ENCODE measurements around the gene PXDN. TPM values are rescaled to one million over a fixed set of nuclear protein-coding genes. Genes with fewer than 3 reads are reported as not detected.

PXDN gene
- total and polyA plus RNA-seq, 9 of the 15 experiments (the other 6 are each of a cell fraction or from before 2014, with no cell fraction given) = 0.49 TPM; not detected in 8

- H3K27ac ChIP-seq (ENCODE audit: extremely low read depth, low read depth, low read length) = no peak overlapping the region
- no TSS peak for BruUV-seq (replicated peaks)
- FAIRE-seq (no peak), ATAC-seq (no peak), DNase-seq (ENCODE audit: extremely low read depth in 1 of 4, low spot score in 3 of 4) (no peak)
- intact Hi-C loops (cut with micrococcal nuclease) (no loop called here), in situ Hi-C loops (cut with MboI) (no loop called here)
- H3K4me1 ChIP-seq (replicated peaks in 1 of 2; ENCODE audit: control insufficient read depth in 2 of 2, insufficient read depth in 2 of 2, low read length in 2 of 2) = no peaks in the 10 kb centered on the region
- ChIA-PET POLR2A (no interaction called here), CTCF (ENCODE audit: low intra/inter-chr PET ratio) (no interaction called here)
- H4K20me1 ChIP-seq (replicated peaks; ENCODE audit: control insufficient read depth, insufficient read depth, low read length) = no peaks in the 10 kb centered on the region
- TF ChIP-seq CHD4 (IDR thresholded peaks at IDR 0.05; ENCODE audit: insufficient read depth, insufficient replicate concordance, low read depth, low read length, poor library complexity, severe bottlenecking) = no peak
- TF ChIP-seq YBX1 (IDR thresholded peaks at IDR 0.05) = no peak
- TF ChIP-seq, protein P1, sequence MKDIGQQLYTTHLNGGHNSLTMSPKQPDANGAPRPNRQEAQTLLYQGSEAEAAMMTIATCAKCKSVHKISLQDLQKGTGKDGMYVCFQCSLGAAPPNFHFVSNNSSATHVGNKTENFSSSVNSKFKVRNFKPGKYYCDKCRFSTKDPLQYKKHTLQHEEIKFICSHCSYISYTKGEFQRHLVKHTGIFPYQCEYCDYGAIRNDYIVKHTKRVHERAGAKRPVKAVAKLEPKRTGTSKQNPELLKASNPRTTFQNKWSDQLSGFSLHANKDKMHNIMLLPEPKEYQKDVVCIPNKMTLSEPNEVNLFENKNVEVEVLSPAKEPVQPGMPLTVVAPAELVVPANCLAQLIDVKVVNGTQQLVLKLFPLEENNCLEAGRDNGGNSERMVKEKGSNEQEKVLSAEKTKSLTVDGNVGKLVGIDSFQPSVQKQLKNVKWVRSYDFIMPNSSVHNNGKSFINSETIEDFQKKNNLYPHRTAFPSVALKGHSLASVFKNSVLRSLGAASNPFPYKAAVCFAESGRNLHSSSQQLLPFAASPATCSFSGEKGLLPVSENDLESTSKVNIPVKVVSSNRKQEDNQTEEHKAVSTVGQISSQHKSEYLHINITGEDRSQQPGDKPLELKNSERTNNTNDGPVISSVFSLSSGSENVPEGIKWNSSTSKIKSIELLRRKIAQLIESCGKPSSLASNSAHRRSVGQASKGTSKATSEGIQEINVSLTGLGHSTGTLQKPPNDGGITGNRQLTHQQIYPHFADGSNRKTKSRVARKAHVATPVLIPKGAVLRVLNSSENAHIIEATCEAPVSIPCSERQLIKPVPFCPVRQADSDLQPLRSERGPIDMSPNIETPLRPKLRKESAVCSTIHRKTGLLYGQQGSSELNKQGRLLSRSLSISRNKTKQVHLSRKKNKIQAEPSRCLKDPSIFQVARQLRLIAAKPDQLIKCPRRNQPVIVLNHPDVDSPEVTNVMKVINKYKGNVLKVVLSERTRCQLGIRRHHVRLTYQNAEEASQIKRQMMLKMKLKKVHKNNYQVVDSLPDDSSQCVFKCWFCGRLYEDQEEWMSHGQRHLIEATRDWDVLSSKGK (CRISPR knock-in tag; IDR thresholded peaks at IDR 0.05) = no peak
- TF ChIP-seq BRCA1 (IDR thresholded peaks at IDR 0.05) = no peak
- TF ChIP-seq BRCA1 (CRISPR knock-in tag; IDR thresholded peaks at IDR 0.05) = no peak
- no peak for TF ChIP-seq MYC (IDR thresholded peaks at IDR 0.05; ENCODE audit: low read depth, low read length)
- no peak for TF ChIP-seq MYC (CRISPR knock-in tag; IDR thresholded peaks at IDR 0.05; ENCODE audit: borderline replicate concordance, low read depth)
- no peak for TF ChIP-seq CBX2 (IDR thresholded peaks at IDR 0.05; ENCODE audit: insufficient read depth, low read length, poor library complexity, severe bottlenecking)
- TF ChIP-seq TFAM (CRISPR knock-in tag; conservative IDR thresholded peaks at IDR 0.05) = no peak
- TF ChIP-seq JUNB (CRISPR knock-in tag; conservative IDR thresholded peaks at IDR 0.05) = no peak
- no peak for TF ChIP-seq NFXL1 (CRISPR knock-in tag; IDR thresholded peaks at IDR 0.05)
- no peak for TF ChIP-seq ZNF143 (CRISPR knock-in tag; IDR thresholded peaks at IDR 0.05)
- TF ChIP-seq ARID2 (IDR thresholded peaks at IDR 0.05) = no peak
- no peak for TF ChIP-seq E2F6 (IDR thresholded peaks at IDR 0.05; ENCODE audit: borderline replicate concordance in 1 of 2, extremely low read depth in 1 of 2, insufficient read depth in 1 of 2, insufficient read length in 1 of 2, low read depth in 1 of 2, low read length in 1 of 2, poor library complexity in 1 of 2, severe bottlenecking in 1 of 2)
- no peak overlapping the region for H3K4me3 ChIP-seq
- peaks cover 0 to 35% of the 10 kb centered on the region in 2 experiments; a peak in 2 of 5 replicates for H3K27me3 ChIP-seq (ENCODE audit: control insufficient read depth in 2 of 2, insufficient read depth in 2 of 2, low read length in 2 of 2)
- no peaks in the 10 kb centered on the region for H3K9me1 ChIP-seq (ENCODE audit: control insufficient read depth, insufficient read depth, low read length)
- no peaks in the 10 kb centered on the region for H3K79me2 ChIP-seq (ENCODE audit: control insufficient read depth, insufficient read depth, low read length)
- H3K9me3 ChIP-seq (replicated peaks; ENCODE audit: control insufficient read depth, insufficient read depth, low read depth, low read length) = no peaks in the 10 kb centered on the region
- H3K4me2 ChIP-seq (ENCODE audit: insufficient read depth, low read length) = no peak overlapping the region
- H3K9ac ChIP-seq (ENCODE audit: insufficient read depth in 1 of 2, low read depth in 2 of 2, low read length in 2 of 2) = no peak overlapping the region
- WGBS (ENCODE audit: insufficient coverage, low coverage, missing lambda C conversion rate) = 2% methylated on average over 21 of the region's 22 CpGs
- no peaks in the 10 kb centered on the region for H3K36me3 ChIP-seq (ENCODE audit: control insufficient read depth, insufficient read depth, low read length)
- H2AFZ ChIP-seq (ENCODE audit: low read depth, low read length) = no peak overlapping the region
Measured at GRCh38 chr2:1715184-1716013, 28.9 kb downstream of the PXDN start.

Data from K562 (cell line).